Body of pancreas (tissue), 4 donors: ENCODE results near the gene RLBP1.

Source experiments
- POLR2A ChIP-seq, 3 donors: fragments of 450-650 bp; IDR thresholded peaks; one replicate each; pipeline ENCODE4 v1.6.1; 2016; ENCODE audit warnings: antibody characterized with exemption in 3 of 3, mild to moderate bottlenecking in 2 of 3
- TF ChIP-seq, protein P1 (sequence below), 7 experiments: fragments of 450-650 bp in 4 of 7; fragments of 200-600 bp in 3 of 7; sonication (generic) in 3 of 7; IDR thresholded peaks; one replicate each; pipeline ENCODE4 v1.5.1; 2016 to 2019; ENCODE audit warnings: antibody characterized with exemption in 7 of 7

DNA sequence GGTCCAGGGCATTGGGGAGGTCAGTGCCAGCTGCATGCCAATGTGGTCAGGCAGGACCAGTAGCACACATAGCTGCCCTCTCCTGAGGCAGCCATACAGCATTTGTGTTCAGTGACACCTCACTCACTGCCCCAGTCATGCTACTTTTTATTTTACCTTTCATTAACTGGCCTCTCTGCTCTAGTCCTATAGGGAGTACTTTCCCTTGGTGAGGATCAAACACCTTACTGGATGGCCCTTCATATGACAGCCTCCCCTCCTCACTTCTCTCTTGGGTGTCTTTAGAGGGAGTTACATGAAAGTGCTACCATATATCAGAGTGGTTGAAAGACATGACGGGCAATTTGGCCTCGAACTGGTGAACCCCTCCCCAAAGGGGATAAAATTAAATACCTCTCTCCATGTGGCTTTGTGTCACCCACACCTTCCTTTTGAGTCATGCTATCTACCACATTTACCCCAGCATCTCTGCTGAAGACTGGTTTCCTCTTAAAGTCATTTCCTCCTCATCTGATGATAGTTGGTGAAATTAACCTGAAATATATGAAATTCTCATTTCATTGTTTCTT lies 17.6 kb downstream of the RLBP1 start:
- TF ChIP-seq, protein P1, sequence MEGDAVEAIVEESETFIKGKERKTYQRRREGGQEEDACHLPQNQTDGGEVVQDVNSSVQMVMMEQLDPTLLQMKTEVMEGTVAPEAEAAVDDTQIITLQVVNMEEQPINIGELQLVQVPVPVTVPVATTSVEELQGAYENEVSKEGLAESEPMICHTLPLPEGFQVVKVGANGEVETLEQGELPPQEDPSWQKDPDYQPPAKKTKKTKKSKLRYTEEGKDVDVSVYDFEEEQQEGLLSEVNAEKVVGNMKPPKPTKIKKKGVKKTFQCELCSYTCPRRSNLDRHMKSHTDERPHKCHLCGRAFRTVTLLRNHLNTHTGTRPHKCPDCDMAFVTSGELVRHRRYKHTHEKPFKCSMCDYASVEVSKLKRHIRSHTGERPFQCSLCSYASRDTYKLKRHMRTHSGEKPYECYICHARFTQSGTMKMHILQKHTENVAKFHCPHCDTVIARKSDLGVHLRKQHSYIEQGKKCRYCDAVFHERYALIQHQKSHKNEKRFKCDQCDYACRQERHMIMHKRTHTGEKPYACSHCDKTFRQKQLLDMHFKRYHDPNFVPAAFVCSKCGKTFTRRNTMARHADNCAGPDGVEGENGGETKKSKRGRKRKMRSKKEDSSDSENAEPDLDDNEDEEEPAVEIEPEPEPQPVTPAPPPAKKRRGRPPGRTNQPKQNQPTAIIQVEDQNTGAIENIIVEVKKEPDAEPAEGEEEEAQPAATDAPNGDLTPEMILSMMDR (IDR thresholded peaks at IDR 0.05): no peak
- TF ChIP-seq POLR2A (IDR thresholded peaks at IDR 0.05): no peak
